Measurements from ENCODE around the gene PRCD.
"Not testable (repeated sequence)": the region's sequence is repeated elsewhere in the genome, so short reads cannot be mapped to it uniquely, and the experiment has no call there.

The PRCD gene

GRCh38 chr17:76515274-76515949, 24.4 kb upstream of the PRCD start:
- DNase-seq (ENCODE audit: low read depth), result no peak
- no peak for TF ChIP-seq CTCF (conservative IDR thresholded peaks at IDR 0.05; ENCODE audit: low read depth, low read length)
- H3K4me3 ChIP-seq (ENCODE audit: low read length), result no peak overlapping the region

GRCh38 chr17:76517638-76518038, 22.2 kb upstream of the PRCD start:
- peak; percentile 38 for TF ChIP-seq CTCF (conservative IDR thresholded peaks at IDR 0.05; ENCODE audit: low read depth, low read length)
- no peak for DNase-seq (ENCODE audit: low read depth)

GRCh38 chr17:76519048-76519966, 20.5 kb upstream of the PRCD start:
- no peak for DNase-seq (ENCODE audit: low read depth)
- H3K4me3 ChIP-seq (ENCODE audit: low read length), result no peak overlapping the region
- no peak for TF ChIP-seq CTCF (conservative IDR thresholded peaks at IDR 0.05; ENCODE audit: low read depth, low read length)

More at GRCh38 chr17:76517638-76518038, 22.2 kb upstream of the PRCD start:
- no peak overlapping the region for H3K4me3 ChIP-seq (ENCODE audit: low read length)

- DNase-seq (ENCODE audit: low read depth), result no peak
- no peak overlapping the region for H3K4me3 ChIP-seq (ENCODE audit: low read length)
- no peak for TF ChIP-seq CTCF (conservative IDR thresholded peaks at IDR 0.05; ENCODE audit: low read depth, low read length)
These were observed 18.6 kb upstream of the PRCD start for GRCh38 chr17:76521262-76521661.

GRCh38 chr17:76521683-76522082, 18.2 kb upstream of the PRCD start:
- not testable (repeated sequence) for H3K4me3 ChIP-seq (ENCODE audit: low read length); DNase-seq (ENCODE audit: low read depth)

GRCh38 chr17:76523084-76524037, 16.5 kb upstream of the PRCD start:
- peak; percentile 100 for TF ChIP-seq CTCF (conservative IDR thresholded peaks at IDR 0.05; ENCODE audit: low read depth, low read length)
- no peak overlapping the region for H3K4me3 ChIP-seq (ENCODE audit: low read length)
- DNase-seq (ENCODE audit: low read depth), result no peak
